ENCODE results near the gene TMEM14A.

TMEM14A gene

DNA sequence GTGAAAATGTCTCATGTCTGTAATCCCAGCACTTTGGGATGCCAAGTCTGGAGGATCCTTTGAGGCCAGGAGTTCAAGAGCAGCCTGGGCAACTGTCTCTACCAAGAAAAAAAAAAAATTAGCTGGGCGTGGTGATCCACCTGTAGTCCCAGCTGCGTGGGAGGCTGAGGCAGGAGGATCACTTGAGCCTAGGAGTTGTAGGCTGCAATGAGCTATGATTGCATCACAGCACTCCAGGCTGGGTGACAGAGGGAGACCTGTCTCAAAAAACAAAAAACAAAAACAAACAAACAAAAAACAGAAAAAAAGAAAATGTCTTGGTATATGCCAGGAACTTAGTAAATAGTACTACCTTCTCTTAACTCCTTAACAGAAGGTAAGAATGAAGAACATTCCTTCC lies 31.4 kb upstream of the TMEM14A start:
- no peak for DNase-seq (ENCODE audit: extremely low read depth, low read depth)
- TF ChIP-seq, protein P1, sequence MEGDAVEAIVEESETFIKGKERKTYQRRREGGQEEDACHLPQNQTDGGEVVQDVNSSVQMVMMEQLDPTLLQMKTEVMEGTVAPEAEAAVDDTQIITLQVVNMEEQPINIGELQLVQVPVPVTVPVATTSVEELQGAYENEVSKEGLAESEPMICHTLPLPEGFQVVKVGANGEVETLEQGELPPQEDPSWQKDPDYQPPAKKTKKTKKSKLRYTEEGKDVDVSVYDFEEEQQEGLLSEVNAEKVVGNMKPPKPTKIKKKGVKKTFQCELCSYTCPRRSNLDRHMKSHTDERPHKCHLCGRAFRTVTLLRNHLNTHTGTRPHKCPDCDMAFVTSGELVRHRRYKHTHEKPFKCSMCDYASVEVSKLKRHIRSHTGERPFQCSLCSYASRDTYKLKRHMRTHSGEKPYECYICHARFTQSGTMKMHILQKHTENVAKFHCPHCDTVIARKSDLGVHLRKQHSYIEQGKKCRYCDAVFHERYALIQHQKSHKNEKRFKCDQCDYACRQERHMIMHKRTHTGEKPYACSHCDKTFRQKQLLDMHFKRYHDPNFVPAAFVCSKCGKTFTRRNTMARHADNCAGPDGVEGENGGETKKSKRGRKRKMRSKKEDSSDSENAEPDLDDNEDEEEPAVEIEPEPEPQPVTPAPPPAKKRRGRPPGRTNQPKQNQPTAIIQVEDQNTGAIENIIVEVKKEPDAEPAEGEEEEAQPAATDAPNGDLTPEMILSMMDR (IDR thresholded peaks at IDR 0.05; ENCODE audit: low read depth, low read length) = no peak

DNA sequence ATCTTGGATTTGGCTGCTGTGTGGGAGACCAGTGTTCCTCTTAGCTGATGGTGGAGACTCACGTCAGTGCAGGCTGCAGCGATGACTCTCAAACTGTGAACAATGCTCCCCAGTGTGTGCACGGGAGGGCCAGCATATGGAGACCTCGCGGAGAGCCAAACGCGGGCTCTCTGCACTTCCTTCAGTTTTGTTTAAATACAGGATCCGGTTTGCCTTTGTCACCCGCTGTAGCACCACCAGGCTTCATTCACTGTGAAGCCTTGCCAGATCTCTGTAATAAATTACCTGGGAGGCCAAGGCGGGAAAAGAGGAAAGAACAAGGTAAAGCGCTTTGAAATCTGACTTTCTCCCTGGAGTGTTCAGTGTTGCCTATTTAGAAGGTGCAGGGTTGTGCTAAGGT lies 30.7 kb upstream of the TMEM14A start:
- DNase-seq (ENCODE audit: extremely low read depth, low read depth) = no peak
- TF ChIP-seq, protein P1 (IDR thresholded peaks at IDR 0.05; ENCODE audit: low read depth, low read length) = no peak

DNA sequence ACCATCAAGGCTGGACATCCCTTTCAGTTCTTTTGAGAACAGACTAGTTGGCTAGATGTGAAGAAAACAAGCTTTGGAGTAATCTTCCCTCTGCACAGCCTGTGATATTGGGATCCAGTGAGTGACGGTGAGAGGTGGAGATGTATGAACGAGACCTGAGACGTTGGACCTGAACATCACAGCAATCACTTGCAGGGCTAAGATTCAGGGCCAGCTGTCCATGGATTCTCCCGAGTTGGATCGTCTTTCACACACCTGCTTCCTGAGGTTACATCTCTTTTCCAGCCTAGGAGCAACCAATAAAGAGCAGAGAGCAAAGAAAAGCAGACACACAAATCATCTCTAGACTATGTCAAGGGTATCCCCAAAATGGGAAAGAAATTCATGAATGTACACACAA lies 30.0 kb upstream of the TMEM14A start:
- TF ChIP-seq, protein P1 (IDR thresholded peaks at IDR 0.05; ENCODE audit: low read depth, low read length) = no peak
- no peak for DNase-seq (ENCODE audit: extremely low read depth, low read depth)

DNA sequence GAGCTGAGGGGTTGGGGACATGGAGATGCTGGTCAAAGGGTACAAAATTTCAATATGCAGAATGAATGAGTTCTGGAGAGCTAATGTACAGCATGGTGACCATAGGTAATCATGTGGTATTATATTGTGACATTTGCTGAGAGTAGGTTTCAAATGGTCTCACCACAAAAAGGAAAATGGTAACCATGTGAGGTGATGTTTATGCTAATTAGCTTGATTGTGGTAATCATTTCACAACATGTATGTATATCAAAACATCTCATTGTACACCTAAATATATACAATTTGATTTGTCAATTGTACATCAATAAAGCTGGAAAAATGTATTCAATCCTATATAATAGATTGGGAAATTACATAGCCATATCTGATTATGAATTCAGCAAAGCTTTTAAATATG lies 29.5 kb upstream of the TMEM14A start:
- no peak for DNase-seq (ENCODE audit: extremely low read depth, low read depth)
- TF ChIP-seq, protein P1 (IDR thresholded peaks at IDR 0.05; ENCODE audit: low read depth, low read length) = no peak

DNA sequence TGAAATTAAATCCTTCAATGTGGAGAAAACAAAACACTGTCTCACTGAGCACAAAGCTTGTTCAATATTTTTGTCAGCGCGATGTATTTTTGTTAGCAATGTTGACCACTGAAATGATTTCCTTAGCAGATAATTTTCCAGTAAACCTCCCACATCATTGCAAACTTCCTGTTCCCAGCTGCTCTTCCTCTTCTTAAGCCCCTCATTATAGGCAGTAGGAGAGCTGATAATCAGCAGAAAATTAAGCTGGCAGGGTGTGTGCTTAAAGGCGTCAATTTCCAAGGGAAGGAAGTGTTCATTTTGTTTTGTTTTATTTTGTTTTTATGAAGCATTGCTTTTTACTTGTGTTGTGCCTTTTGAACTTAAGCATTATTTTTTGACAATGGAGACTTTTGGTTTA lies 29.1 kb upstream of the TMEM14A start:
- TF ChIP-seq, protein P1 (IDR thresholded peaks at IDR 0.05; ENCODE audit: low read depth, low read length) = no peak
- no peak for DNase-seq (ENCODE audit: extremely low read depth, low read depth)

DNA sequence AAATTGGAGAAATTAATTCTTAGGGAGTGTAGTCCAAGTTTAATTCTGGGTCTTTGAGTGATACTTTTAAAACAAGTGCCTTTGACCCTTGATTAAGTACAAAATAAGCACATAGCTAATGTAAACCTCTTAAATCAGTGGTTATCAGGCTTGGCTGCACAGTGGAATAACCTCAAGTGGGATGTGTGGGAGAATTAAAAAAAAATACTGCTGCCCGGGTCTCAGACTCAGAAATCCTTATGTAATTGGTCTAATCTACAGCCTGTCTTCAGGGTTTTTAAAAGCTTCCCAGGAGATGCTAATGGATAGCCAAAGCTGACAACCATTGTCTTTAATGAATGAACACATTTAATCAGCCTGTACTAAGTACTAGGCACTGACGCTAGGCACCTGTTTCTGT lies 28.5 kb upstream of the TMEM14A start:
- DNase-seq (ENCODE audit: extremely low read depth, low read depth) = no peak
- TF ChIP-seq, protein P1 (IDR thresholded peaks at IDR 0.05; ENCODE audit: low read depth, low read length) = no peak

DNA sequence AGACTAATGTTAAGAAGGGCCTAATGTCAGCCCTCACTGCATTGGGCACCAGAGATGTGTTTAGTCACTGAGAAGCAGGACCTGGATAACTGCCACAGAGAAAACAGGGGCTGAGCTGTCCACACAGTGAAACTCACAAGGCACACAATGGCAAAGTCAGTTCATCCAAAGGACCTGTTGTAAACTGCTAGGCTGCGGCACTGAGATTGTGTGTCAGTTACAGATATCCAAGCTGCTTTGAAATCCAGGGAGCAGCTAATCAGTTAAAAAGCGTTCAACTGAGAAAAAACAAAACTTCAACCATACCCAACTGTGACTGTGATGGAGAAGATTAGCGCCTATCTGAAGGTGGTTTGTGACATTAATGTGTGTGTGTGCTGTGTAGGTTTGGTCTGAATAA lies 27.8 kb upstream of the TMEM14A start:
- TF ChIP-seq, protein P1 (IDR thresholded peaks at IDR 0.05; ENCODE audit: low read depth, low read length) = no peak
- DNase-seq (ENCODE audit: extremely low read depth, low read depth) = no peak

Data from AG09319 (cell line).